Stimulated activated CD8-positive, alpha-beta memory T cell treated with anti-CD3 and anti-CD28 coated beads, Interleukin-4, amount 100 ng/mL, for 48 hours (primary cell): Measurements from ENCODE around the gene GREB1L.
"Not testable (repeated sequence)": the region's sequence is repeated elsewhere in the genome, so short reads cannot be mapped to it uniquely, and the experiment has no call there.

ENCODE experiments used
- DNase-seq: peaks from one replicate; pipeline ENCODE4 v3.0.0-alpha.2; 2020

Gene GREB1L

DNA sequence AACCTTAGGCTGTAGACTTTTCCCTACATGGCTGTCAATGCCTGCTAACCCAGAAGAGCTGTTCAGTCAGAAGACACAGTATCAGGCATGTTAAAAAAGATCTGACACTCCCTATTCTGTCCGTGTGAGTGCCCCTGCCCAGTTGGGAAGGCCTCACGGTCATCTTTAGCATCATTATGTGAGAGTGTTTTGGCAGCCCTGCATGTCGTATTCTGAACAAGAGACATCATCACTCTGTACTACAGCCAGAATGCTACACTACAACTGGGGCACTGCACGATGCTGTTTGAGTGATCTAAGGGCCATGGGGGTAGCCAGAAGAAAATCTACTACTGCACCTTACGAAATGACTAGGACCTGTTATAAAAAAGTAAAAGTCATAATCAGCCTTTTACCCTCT is 67.2 kb downstream of the GREB1L start:
- no peak for DNase-seq

DNA sequence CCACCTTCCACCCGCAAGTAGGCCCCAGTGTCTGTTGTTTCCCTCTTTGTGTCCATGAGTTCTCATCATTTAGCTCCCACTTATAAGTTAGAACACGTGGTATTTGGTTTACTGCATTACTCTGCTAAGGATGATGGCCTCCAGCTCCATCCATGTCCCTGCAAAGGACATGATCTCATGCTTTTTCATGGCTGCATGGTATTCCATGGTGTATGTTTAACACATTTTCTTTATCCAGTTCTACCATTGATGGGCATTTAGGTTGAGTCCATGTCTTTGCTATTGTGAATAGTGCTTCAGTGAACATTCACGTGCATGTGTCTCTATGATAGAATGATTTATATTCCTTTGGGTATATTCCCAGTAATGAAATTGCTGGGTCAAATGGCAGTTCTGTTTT is 69.9 kb downstream of the GREB1L start:
- not testable (repeated sequence) for DNase-seq

DNA sequence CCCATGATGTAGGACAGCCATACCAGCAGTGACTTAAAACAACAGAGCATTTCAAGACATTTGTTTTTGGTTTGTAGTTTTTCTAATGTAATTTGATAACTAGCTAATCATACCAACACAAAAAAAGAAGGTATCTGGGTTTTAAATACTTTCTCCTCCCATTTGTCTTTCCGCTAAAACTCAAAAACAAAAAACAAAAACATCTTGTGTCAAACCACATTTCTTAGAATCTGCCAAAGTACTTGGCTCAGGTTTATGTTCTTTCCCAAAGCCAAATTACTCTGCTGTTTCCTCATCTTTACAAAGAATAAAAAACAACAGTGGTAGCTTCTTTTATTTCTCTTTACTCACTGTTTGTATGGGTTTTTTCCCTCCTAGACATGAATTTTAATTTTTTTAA is 71.5 kb downstream of the GREB1L start:
- DNase-seq = no peak

DNA sequence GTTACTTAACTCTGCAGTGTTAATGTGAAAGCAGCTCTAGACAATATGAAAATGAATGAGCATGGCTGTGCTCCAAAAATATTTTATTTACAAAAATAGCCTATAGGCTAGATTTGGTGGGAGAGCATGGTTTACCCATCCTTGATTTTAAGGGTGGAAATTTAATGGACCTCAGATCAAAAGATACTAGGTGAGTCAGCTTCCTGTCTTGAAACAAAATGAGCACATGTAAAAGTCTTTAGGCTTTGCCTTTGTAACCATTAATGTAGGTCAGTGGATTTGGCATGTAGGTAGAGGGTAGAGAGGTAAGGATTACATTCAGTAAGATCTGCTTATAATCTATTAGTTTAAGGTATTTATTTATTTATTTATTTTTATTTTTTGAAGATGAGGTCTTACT is 72.7 kb downstream of the GREB1L start:
- DNase-seq = no peak

DNA sequence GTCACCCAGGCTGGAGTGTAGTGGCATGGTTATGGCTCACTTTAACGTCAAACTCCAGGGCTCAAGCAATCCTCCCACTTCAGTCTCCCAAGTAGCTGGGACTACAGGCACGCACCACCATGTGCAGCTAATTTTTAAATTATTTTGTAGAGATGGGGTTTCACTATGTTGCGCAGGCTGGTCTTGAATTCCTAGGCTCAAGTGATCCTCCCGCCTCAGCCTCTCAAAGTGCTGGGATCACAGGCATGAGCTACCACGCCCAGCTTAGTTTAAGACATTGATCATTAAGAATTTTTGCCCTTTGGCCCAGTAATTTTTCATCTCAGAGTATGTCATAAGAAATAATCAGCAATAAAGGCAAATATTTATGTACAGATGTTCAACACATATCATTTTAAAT is 73.1 kb downstream of the GREB1L start:
- DNase-seq = not testable (repeated sequence)

DNA sequence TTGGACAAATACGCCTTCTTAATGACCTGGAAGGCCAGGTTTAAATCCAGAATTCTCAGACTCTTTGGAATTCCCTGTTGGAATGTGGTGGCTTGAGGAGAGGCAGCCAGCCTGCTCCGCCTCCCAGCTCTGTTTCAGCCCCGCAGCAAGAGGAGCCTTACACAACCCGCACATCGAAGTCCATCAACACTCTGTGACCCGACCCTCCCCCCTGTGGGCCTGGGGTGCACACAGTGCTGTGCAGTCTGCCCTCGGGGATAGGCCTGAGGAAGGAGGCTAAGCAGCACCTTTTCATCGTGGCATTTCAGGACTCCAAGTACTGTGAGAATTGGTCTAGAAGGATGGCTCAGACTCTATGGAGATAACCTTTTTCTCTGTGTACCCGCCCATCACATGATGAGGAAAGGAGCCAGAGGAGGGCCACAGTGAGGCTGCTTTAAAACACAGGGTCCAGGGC is 73.7 kb downstream of the GREB1L start:
- DNase-seq = no peak

DNA sequence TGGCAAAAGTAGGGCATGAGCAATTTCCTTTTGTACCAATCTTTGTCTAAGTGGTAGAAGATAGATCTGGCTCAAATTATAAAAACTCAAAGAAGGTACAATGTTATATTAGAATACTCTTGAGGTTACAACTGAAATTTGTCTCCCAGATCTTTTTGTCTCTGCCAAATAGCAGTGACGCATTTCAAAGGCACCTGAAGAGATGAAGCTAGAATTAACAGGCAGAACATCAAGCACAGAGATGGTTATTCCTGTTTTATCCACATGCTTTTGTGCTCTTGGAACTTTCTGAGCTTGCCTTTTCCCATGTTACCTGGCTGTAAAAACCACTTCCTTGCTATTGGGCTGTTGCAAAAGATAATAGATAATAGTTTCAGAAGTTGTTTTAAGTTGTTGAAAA is 74.3 kb downstream of the GREB1L start:
- DNase-seq = no peak

DNA sequence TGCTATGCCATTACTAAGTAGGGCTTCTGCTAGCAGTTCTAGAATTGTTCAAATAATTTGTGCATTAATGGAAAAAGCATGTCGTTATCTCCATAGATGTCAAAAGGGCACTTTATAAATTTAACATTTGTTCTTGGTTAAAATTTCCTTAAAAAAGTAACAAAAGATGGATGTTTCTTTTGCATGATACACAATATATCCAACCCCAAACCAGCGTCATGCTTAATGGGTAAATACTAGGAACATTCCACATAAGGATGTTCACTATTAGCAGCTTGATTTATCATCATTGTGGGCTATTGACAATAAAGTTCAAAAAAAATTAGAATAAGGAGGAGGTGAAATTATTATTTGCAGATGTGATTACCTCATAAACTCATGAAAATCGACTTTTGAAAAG is 79.7 kb downstream of the GREB1L start:
- no peak for DNase-seq

DNA sequence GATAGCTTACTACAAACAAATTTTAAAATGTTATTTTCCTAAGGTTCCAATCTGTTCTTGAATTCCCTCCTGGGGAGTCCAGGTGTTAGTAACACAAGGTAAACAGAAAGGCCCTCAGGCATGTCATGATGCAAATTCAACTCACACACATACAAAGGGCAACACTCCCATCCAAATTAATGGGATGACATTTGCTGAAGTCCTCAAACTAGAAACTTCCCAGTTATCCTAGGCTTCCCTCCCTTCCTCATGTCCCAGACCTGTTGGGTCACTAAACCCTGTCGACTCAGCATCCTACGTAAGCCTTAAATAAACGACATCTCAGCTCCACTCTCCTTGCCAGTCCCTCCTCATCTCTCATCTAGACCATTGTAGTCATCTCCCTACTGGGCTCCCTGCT is 85.1 kb downstream of the GREB1L start:
- DNase-seq = no peak

DNA sequence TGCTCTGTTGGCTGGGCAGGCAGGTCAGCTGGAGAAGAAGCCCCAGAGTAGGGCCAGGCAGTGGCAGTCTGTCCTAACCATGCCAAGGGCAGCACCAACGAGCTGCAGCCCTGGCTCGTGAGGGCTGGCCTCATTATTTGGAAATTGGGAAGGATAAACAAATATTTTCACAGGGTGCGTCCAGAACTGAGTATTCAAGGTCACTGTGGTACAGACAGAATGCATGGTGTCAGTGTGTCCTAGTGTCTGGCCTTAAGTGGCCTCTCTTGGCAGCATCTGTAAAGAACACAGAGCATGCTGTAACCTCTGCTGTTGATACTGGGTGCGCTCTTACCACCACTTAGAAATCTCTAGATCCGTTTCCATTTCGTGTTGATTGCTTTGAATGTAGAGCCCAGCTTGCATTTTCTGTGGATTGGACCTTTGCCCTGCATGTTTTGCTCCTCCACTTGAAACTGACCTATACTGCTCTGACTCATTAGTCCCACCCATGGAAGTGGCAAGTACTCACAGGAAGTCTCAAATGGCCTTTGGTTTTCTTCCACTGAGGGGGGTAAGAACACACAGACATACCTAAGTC is 88.2 kb downstream of the GREB1L start:
- no peak for DNase-seq

DNA sequence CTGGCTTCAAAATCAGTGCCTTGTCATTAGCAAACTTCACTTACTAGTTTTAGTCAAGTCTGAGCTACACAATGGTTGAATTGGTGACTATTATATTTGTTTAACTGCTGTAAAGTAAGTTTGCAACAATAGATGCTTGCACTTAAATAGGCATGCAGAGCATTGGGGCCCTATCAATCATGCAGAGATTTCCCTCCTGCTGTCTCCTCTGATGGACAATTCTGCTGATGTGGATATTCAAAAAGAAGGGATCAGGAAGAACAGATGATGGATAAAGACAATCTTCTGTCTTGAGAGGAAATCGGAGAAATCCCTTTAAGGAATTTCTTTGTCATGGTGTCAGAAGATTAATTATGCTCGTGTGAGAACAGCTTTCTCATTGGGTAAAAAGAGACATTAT is 89.0 kb downstream of the GREB1L start:
- DNase-seq = no peak

DNA sequence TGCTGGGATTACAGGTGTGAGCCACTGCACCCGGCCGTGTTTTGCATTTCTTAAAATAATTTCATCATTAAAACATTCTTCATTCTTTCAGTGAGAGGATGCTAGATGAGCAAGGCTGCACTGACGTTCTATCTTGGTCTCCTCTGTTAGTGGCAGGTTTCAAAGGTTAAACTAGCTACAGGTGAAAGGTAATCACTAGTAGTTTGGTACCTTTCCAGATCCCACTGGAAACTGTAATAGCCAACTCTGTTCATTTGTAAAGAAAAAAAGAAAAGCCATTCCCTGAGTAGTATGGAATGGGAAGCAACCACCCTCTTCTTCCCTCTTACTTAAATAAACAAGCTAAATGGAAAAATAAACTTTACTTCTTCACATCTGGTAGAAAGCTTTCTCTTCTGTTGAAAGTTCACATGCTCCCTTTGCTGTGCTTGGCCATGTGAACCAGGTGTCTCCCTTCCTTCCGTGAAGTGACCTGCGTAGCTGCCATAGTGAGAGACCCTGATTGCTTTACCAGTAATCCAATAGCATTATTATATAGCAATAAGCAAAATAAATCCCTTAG is 94.0 kb downstream of the GREB1L start:
- DNase-seq = no peak

DNA sequence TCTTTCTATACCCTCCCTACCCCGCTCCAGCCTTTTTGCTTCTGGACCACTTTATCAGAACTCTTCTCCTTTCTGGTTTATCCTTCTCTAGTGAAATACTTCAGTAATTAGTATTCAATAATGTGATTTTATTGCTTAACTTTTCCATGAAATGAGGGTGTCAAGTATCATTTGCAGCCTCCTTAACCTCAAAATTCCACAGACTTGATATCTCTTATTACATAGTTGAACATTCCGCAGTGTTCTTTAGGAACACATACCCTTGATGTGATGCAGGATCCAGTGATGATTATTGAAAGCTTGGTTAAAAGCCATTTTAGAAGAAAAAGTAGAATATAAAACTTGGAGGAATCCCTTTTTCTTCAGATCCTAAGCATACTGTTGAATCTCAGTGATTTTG is 94.8 kb downstream of the GREB1L start:
- no peak for DNase-seq

DNA sequence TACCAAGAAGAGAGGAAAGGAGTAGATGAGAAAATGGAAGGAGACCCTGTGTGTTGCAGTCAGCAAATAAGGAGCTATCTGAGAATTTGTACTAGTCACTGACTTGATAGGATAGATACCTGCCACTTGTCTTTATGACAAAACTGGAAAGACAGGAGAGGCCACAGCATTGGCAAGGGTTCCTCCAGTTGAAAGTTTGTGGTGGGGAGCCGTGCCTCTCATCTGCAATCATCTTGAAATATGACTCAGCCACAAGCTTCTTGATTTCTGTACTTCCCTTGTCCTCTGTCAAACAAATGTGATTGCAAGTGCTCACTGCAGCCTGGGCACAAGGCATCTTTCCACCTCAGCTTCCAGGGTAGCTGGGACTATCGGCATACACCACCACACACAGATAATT is 99.1 kb downstream of the GREB1L start:
- DNase-seq = no peak

DNA sequence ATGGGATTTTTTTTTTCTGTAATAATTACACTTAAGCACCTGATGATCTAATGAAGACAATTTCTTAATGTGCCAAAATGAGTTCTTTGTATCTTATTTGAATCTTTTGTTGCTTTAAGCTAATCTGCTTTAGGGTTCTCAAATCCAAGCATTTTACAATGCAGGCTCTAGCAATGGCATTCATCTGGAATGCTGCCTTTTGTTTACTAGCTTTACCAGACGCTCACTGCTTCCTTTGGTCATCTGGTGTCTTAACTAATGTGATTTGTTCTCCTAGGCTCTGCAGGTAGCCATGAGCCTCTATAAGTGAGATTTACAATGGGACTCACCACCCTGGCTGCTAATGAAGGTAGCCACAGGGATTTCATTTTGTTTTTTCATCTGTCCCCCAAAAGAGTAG is 100.3 kb downstream of the GREB1L start:
- DNase-seq = no peak

DNA sequence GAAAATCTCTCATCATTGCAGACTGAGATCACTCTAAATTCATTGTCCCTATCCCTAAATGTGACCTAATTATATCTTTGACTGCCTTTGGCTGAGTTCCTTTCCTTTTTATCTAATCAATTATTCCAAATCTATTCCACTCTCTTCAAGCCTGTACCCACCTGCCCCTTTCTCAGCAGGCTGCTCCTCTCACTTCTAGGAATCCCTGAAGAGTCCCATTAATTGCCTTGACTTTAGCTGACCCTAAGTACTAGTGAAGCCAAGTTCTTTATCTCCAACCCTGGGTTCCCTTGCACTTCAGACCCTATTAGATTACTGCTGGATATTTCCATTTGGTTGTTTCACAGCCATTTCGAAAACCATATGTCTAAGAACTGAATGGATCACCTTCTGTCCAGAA is 102.8 kb downstream of the GREB1L start:
- DNase-seq = no peak

DNA sequence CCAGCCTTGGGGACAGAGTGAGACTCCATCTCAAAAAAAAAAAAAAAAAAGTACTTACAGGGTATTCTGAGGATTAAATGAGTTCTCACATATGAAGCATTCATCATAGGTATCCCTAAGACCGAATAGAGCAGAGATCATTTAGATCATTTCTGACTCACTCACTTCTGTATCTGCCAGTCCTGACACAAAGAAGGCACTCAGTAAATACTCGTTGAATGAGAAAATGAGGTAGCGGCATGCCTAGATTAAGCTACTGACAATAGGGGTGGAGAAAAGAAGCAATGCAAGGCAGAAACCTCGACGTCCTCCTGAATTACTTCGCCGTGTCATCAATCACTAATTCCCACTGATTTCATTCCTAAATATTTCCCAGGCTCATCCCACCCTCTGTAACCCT is 103.8 kb downstream of the GREB1L start:
- no peak for DNase-seq

DNA sequence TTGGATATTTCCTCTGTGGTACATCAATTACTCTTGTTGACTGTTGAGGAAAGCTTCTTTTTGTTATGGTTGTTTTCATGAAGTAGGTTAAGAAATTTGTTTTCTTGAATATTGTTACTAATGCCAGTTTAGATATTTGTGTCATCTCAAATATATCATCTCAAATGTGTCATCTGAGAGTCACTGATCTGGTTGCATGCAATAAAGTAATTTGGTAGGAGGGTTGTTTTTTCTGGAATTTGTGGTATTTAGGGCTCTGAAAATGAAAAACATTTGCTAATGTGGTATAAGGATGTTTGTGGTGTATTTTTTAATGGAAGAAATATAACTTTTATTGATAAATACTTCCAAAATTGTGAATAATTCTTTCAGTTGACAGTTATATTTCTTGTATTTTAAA is 117.7 kb downstream of the GREB1L start:
- DNase-seq = no peak

DNA sequence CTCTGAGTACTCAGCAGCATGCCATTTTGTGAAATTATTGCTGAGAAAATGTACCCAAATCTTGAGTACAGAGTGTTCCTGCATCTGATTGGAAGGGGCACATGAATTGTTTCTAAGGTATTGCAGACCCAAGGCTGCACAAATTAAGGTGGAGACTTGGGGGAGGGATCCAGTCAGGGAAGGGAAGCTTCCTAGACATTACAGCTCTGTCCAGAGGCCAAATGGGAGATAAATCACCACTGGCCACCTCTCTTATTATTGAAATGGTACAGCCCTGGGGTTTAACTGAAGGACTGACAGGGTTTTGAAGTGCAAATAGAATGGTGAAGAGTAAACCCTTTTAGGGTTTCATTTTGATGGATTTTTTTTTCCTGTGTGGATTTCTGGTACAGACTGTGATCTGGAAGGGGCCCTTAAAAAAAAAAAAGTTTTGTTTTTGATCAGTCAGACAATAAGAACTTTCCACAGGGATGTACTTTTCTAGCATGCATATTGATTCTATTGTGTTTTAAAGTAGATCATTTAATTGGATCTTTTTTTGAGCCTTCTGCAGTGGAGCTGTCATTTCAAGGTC is 119.4 kb downstream of the GREB1L start:
- no peak for DNase-seq

DNA sequence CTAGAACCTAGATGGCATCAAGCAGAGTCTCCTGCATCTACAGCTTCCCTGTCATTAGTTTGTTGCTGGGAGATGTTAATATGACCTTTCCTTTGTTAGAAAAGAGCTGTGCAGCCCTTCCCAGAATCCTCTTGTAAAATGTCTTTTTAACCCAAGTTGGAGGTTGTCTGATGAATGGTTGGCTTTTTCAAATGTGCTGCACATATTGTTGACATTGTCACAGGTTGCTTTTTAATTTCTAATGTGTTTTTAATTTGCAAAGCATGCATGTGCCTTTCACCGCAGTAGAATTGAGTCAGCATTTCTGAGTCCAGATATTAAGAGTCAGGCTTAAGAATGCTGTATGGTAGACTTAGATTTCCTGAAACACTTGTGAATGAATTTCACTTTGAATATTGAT is 120.8 kb downstream of the GREB1L start:
- DNase-seq = no peak

DNA sequence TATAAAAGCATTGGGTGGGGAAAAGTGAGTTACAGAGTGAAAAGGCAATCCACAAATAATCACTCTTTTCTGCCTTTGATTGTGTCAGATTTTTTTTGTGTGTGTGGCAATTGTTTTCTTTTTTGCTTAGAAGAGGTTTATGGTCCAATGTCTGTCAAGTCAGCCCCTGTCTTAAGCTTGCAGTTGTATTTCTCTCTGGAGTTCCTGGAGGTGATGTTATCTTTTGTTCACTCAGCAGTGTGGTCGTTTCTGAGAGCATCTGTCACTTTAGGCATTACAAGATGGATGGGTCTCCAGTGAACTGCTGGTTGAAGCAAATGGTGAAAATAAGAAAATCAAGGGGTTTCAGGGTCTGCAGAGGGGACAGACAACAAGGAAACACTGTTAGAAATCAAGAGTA is 121.3 kb downstream of the GREB1L start:
- DNase-seq = no peak

DNA sequence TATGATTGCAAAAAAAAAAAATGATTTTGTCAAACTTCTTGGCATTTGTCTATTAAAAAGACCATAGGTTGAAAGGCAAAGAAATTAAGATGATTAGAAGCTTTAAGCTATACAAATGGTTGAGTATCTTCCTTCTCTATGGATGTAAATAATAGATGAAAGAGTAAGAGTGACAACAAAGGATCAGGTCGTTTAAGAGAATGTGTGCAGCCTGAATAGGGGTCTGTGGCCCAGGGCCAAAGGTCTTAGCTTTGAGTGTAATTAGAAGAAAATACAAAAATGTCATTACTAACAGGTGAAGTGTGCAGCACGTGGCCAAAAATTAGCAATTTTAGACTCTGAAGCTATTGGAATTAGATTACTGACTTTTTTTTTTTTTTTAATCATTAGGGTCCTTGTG is 122.4 kb downstream of the GREB1L start:
- DNase-seq = no peak

DNA sequence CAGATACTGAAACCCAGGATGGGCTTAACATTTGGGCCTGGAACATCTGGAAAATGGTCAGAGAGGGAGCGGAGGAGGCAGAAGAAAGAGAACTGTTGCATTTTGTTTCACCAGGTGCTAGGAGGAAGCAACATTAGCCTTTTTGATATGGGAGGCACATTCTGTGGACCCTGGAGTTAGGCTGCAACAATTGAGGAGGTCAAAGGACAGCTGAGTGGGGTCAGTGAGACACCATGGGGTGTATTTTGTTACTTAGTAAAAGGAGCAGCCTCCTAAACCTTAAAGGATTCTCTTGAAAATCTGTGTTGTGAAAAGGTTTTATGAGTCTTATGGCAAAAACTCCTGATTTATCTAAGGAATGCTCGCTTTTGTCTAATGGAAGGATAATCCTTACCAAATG is 124.9 kb downstream of the GREB1L start:
- DNase-seq = no peak

DNA sequence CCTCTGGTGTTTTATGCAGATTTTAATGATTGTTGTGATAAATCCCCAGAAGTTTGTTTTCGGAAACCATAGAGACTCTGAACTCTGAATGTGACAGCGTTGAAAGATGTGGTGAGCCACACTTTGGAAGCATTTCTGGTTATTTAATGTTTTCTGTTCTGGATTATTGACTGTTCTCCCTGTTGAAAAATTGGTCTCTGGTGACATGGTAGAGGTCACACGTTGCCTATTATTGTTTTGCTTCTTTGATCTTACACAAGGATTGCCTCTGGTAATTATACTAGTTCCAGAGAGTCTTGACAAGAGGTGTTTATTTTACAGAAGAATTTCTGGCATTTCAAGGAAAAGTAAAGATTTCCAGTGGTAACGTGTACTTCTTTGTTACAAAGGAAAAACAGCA is 127.1 kb downstream of the GREB1L start:
- DNase-seq = no peak

DNA sequence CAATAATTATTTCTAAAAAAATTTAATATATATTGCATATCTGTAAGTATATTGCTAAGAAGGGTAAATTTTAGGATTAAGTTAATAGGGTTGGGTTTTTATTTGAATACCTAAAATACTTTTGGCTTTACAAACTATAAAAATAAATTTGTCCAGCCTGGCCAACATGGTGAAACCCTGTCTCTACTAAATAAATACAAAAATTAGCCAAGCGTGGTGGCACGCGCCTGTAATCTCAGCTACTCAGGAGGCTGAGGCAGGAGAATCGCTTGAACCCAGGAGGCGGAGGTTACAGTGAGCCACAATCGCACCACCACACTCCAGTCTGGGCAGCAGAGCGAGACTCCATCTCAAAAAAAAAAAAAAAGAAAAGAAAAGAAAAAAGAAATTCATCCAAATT is 127.6 kb downstream of the GREB1L start:
- not testable (repeated sequence) for DNase-seq
